Adipocyte (in vitro differentiated cells): ENCODE data around the gene DPYSL4.

ENCODE experiments used
- DNase-seq: peaks from one replicate; pipeline ENCODE4 v3.0.0-alpha.2; 2015; ENCODE audit warnings: low read depth
- H3K27me3 ChIP-seq: replicated peaks from 2 replicates; pipeline ENCODE4 v1.7.0; 2013; ENCODE audit warnings: mild to moderate bottlenecking, low read length, moderate library complexity; ENCODE audit not compliant: control insufficient read depth, insufficient read depth
- H3K36me3 ChIP-seq: 2 replicates; pipeline ENCODE4 v1.7.0; 2013; ENCODE audit warnings: low read length, mild to moderate bottlenecking, moderate library complexity; ENCODE audit not compliant: control insufficient read depth, insufficient read depth, severe bottlenecking
- H3K4me1 ChIP-seq: 2 replicates; pipeline ENCODE4 v1.7.0; 2013; ENCODE audit warnings: mild to moderate bottlenecking, low read length, moderate library complexity; ENCODE audit not compliant: control insufficient read depth, insufficient read depth
- H3K4me3 ChIP-seq: 2 replicates; pipeline ENCODE4 v1.7.0; 2013; ENCODE audit warnings: mild to moderate bottlenecking, low read length, moderate library complexity
- H3K9ac ChIP-seq: 2 replicates; pipeline ENCODE4 v1.7.0; 2013; ENCODE audit warnings: mild to moderate bottlenecking, low read length, moderate library complexity
- H3K9me3 ChIP-seq: 2 replicates; pipeline ENCODE4 v1.7.0; 2013; ENCODE audit warnings: mild to moderate bottlenecking, low read length, moderate library complexity; ENCODE audit not compliant: control insufficient read depth

The DPYSL4 gene

DNA sequence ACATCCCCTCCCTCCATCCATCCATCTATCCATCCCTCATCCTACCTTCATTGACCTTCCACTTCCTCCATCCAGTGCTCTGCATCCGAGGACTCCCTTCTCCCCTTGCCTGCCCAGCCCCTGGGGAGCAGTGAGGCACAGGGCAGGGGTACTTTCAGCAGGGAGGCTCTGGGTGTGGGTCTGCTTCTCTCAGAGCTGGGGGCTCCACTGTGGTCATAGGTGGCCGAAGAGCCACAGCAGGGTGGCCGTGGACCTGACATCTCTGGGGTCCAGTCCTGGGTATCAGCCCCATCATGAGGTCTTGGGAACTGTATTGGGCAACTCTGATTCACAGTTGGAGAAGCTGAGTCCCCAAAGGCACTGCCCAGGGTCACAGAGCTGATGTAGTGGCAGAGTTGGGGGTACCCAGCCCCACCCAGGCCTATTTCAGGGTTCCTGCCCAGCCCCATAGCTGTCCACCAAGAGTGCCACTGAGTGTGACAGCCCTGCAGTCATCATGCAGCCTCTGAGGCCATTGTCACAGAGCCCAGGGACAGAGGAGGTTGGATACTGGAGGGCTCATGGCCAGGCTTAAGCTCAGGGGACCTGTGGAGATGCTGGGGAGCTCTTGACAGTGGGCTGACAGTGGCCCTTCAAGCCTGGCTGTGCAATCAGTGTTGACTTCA, 35.3 kb upstream of the DPYSL4 start:
- no peaks in the 10 kb centered on the region for H3K36me3 ChIP-seq
- no peak overlapping the region for H3K4me3 ChIP-seq
- no peaks in the 10 kb centered on the region for H3K4me1 ChIP-seq
- no peak overlapping the region for H3K9ac ChIP-seq
- H3K9me3 ChIP-seq = no peaks in the 10 kb centered on the region
- DNase-seq = no peak
- H3K27me3 ChIP-seq = peaks cover 17% of the 10 kb centered on the region

DNA sequence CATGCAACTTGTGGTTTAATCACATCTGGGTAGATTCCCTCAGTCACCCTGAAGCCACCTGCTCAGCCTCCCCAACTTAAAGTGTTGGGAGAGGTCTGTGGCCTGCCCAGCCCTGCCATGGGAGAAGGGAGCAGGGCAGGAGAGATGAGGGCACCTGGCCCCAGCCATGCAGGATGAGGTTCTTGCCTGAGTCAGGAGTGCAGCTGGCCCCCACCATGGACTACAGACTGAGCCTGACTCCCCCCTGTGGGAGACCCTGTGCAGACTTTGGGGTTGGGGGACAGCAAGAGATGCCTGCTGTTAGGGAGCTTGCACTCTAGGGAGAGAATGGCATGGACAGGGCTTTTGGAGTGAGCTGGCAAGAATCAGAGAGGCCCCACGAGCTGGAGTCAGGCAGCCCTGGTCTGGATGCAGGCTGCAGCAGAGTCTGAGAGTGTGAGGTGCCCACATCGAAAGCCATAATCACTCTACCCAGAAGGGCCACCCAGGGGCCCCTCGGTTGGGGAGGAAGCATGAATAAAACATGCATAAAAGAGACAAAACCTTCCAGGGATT, 34.7 kb upstream of the DPYSL4 start:
- Histone ChIP-seq H3K9ac (no peak overlapping the region), H3K4me1 (no peaks in the 10 kb centered on the region), H3K4me3 (no peak overlapping the region), H3K9me3 (no peaks in the 10 kb centered on the region), H3K36me3 (no peaks in the 10 kb centered on the region), H3K27me3 (peaks cover 13% of the 10 kb centered on the region)
- DNase-seq = no peak

DNA sequence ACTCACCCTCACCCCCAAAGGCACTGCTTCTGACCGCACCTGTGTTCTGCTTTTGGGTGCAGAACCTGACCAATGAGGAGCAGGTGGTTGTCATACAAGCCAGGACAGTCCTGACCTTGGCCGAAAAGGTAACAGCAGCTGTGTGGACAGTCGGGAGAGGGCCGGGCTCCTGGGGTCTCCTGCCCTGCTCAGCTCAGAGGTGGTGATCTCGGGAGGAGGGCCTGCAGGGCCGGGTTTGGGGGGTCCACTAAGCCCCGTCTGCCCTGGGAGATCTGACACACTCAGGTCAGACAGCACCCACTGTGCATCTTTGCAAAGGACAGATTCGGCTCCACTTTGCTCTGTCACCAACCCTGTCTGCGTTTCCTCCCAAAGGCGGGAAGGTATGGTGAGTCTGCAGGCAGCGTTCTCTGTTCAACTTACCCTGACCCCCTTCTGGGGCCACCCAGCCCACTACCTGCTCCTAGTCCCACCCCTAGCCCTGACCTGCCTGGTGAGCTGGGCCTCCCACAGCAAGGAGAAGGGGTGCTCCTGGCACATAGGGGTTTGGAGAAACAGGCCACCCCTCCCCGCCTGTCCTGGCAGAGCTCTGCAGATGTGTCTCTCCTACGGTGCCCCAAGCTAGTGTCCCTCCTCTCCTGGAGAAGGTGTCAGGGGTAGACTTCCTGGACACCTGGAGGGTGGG, 33.7 kb upstream of the DPYSL4 start:
- no peaks in the 10 kb centered on the region for H3K4me1 ChIP-seq
- no peaks in the 10 kb centered on the region for H3K9me3 ChIP-seq
- no peak overlapping the region for H3K4me3 ChIP-seq
- no peak overlapping the region for H3K9ac ChIP-seq
- H3K36me3 ChIP-seq = no peaks in the 10 kb centered on the region
- no peak for DNase-seq
- H3K27me3 ChIP-seq = peaks cover 7% of the 10 kb centered on the region

DNA sequence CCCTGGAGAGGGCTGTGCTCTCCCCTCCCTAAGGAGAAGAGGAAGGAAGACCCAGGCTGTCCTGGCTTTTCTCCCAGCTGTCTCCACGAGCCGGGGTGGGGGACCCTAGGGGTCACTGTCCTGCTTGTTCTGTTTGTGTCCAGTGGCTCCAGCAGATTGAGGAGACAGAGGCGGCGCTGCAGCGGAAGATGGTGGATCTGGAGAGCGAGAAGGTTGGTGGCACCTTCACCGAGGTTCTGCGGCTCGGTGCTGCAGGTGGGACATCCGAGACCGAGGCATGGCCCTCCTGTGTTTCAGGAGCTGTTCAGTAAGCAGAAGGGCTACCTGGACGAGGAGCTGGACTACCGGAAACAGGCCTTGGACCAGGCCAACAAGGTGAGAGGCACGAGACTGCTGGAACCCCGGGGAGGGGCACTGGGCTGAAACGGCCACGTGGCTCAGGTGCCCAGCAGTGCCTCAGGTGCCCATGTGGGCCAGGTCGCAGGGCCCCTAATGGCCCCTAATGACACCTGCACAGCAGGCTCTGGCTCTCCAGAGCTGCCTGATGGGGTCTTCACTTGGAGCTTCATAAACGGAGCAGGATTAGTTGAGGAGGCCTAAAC, 33.0 kb upstream of the DPYSL4 start:
- Histone ChIP-seq H3K4me3 (no peak overlapping the region), H3K36me3 (no peaks in the 10 kb centered on the region), H3K9ac (no peak overlapping the region), H3K27me3 (peaks cover 7% of the 10 kb centered on the region), H3K9me3 (no peaks in the 10 kb centered on the region), H3K4me1 (no peaks in the 10 kb centered on the region)
- DNase-seq = no peak

DNA sequence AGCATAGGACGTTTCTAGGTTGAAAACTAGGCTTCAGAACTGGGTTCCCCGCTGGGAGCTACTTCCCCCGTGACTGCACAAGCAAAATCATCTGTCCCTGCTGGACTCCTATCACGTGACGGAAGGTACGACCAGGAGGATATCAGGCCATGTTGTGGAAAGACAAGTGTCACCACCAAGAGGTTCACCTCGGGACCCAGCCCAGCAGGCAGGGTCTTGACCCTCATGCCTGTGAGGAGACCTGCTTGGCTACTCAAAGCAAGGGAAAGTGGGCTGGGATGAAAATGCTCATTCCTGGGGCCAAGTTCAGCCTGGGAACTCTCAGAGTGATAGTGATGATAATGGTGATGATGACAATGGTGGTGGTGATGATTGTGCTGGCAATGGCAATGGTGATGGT, 32.3 kb upstream of the DPYSL4 start:
- H3K4me1 ChIP-seq = no peaks in the 10 kb centered on the region
- no peaks in the 10 kb centered on the region for H3K36me3 ChIP-seq
- DNase-seq = no peak
- no peaks in the 10 kb centered on the region for H3K9me3 ChIP-seq
- peaks cover 7% of the 10 kb centered on the region for H3K27me3 ChIP-seq
- H3K4me3 ChIP-seq = no peak overlapping the region
- H3K9ac ChIP-seq = no peak overlapping the region

DNA sequence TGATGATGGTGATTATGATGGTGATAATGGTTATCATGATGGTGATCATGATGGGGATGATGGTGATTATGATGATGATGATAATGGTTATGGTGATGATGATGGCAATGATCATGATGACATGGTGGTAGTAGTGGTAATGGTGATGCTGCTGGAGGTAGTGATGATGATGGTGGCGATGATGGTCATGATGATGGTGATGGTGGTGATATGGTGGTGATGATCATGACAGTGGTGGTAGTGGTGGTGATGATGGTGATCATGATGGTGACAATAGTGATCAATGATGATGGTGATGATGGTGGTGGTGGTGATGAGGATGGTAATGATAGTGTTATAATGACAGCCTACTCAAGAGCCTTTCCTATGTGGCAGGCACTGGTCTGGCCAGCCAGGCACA, 31.8 kb upstream of the DPYSL4 start:
- Histone ChIP-seq H3K27me3 (peaks cover 7% of the 10 kb centered on the region), H3K9me3 (no peaks in the 10 kb centered on the region), H3K4me1 (no peaks in the 10 kb centered on the region), H3K4me3 (no peak overlapping the region), H3K9ac (no peak overlapping the region), H3K36me3 (no peaks in the 10 kb centered on the region)
- no peak for DNase-seq

DNA sequence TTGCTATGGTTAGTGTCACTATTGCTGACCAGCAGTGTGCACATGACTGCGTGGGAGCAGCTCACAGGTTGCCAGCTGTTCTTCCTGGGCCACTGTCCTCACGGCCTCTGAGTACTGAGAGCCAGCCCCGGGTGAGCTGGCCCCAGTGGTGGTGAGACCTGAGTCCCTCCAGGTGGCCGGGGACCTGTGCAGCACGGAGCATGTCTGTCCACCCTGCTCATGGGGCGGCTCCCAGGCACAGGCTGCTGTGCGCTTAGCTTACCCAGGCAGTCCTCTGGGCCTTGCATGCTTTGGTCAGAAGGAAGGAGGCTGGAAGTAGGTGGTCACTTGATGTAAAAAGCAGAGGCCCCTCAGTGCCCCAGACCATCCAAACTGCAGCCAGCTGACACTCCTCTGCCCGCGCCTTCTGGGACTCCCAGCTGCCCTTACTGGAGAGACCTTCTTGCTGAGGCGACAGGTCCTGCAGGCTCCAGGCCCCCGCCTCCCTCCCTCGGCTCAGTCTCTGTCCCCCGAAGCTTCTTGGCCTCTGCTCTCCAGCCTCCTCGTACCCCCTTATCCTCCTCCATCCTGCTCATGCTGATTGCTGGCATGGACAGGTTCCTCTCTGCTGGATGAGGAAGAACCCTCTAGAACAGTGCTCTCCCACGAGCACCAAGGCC, 30.9 kb upstream of the DPYSL4 start:
- H3K36me3 ChIP-seq = no peaks in the 10 kb centered on the region
- peaks cover 5% of the 10 kb centered on the region for H3K27me3 ChIP-seq
- no peak for DNase-seq
- no peak overlapping the region for H3K9ac ChIP-seq
- no peak overlapping the region for H3K4me3 ChIP-seq
- no peaks in the 10 kb centered on the region for H3K9me3 ChIP-seq
- H3K4me1 ChIP-seq = no peaks in the 10 kb centered on the region

DNA sequence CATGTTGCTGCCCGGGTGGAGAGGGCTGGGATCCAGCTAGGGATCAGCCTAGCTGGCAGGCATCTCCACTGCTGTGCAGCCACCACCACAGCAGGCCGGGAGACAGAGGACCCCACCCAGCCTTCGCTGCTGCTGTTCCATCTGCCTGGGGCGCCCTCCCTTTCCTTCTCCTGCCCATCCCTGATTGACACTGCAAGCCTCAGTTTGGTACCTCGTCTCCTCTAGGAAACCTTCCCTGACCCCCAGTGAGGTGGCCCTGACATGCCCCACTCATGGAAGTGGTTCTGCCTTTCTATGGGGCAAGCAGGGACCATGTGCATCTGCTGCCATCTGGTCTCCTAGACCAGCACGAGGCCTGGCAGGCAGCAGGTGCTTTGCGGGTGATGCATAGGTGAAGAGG, 30.4 kb upstream of the DPYSL4 start:
- H3K9ac ChIP-seq = no peak overlapping the region
- H3K4me1 ChIP-seq = no peaks in the 10 kb centered on the region
- no peaks in the 10 kb centered on the region for H3K27me3 ChIP-seq
- H3K4me3 ChIP-seq = no peak overlapping the region
- DNase-seq = no peak
- H3K36me3 ChIP-seq = no peaks in the 10 kb centered on the region
- no peaks in the 10 kb centered on the region for H3K9me3 ChIP-seq

DNA sequence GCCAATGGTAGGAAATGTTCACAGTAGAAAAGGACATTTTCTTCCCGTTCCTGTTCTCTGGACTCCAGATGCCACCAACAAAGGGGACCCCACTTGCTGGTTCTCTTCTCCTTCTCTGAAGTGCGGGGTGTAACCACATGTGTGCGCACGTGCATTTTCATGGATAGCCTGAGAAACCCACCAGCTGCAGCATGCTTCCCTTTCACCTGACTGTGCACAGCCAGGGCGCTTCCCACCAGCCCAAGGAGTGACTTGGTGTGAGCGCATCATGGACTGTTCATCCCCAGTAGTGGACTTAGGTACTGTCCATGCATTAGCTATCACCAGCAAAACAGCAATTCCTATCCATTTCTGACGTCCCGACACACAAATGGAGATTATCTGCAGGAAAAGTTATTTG, 29.6 kb upstream of the DPYSL4 start:
- no peak overlapping the region for H3K4me3 ChIP-seq
- no peak for DNase-seq
- H3K36me3 ChIP-seq = no peaks in the 10 kb centered on the region
- H3K27me3 ChIP-seq = no peaks in the 10 kb centered on the region
- H3K9ac ChIP-seq = no peak overlapping the region
- H3K4me1 ChIP-seq = no peaks in the 10 kb centered on the region
- H3K9me3 ChIP-seq = no peaks in the 10 kb centered on the region

DNA sequence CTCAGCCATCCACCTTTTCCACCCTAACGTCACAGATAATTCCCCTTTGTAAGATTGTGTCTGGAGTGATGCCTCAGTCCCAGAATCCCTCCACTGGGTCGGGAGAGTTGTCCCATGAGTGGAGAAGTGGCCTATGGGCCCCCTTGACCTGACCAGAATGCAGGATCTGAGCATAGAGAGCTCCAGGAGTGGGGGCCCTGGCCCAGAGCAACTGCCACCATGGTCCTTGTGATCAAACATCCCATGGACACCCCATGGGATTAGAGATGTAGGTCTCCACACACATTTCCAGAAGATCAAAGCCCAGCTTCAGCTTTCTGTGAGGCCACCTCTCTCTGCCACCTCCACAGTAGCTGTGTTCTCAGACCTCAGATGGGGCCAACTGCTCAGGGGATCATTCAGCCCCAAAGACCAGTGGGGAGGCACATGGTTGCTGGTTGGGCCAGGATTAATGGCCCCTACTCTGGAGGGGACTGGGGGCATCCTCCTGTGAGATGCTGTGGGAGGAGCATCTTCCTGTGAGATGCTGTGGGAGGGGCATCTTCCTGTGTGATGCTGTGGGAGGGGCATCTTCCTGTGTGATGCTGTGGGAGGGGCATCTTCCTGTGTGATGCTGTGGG, 28.5 kb upstream of the DPYSL4 start:
- Histone ChIP-seq H3K36me3 (no peaks in the 10 kb centered on the region), H3K27me3 (peaks cover 6% of the 10 kb centered on the region), H3K4me3 (no peak overlapping the region), H3K9ac (no peak overlapping the region), H3K4me1 (no peaks in the 10 kb centered on the region), H3K9me3 (no peaks in the 10 kb centered on the region)
- DNase-seq = no peak

DNA sequence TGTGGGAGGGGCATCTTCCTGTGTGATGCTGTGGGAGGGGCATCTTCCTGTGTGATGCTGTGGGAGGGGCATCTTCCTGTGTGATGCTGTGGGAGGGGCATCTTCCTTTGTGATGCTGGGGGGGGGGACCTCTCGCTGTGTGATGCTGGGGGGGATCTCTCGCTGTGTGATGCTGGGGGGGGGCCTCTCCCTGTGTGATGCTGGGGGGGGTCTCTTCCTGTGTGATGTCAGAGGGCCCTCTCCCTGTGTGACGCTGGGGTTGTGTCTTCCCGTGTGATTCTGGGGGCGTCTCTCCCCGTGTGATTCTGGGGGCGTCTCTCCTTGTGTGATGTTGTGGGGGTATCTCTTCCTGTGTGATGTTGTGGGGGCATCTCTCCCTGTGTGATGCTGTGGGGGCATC, 27.9 kb upstream of the DPYSL4 start:
- DNase-seq = no peak
- H3K27me3 ChIP-seq = peaks cover 6% of the 10 kb centered on the region
- H3K9ac ChIP-seq = no peak overlapping the region
- H3K4me3 ChIP-seq = no peak overlapping the region
- H3K4me1 ChIP-seq = no peaks in the 10 kb centered on the region
- H3K36me3 ChIP-seq = no peaks in the 10 kb centered on the region
- H3K9me3 ChIP-seq = no peaks in the 10 kb centered on the region
